HepG2 (cell line): ENCODE results near the gene LSM3.
A peak's percentile ranks its signal among the peaks of the same experiment; 100 is the strongest.

Experiments used
- CBX2 ChIP-seq, 2 experiments: fragments of 200-600 bp in 1 of 2; sonication (generic); formaldehyde crosslinking in 1 of 2; IDR thresholded peaks; 2 replicates each; pipeline versions ENCODE4 v1.7.0 to v1.8.1; 2018 to 2022; ENCODE audit warnings: low read depth in 2 of 2, low read length in 1 of 2, mild to moderate bottlenecking in 1 of 2, missing genetic modification reagents in 1 of 2
- CHCHD3 ChIP-seq: sonication (generic); formaldehyde crosslinking; IDR thresholded peaks from 2 replicates; pipeline ENCODE4 v1.8.0; 2022; ENCODE audit warnings: mild to moderate bottlenecking, missing genetic modification reagents, moderate library complexity
- IRF2 ChIP-seq: IDR thresholded peaks from 2 replicates; pipeline ENCODE4 v1.6.1; 2018; ENCODE audit warnings: missing genetic modification reagents, missing compliant biosample characterization

DNA sequence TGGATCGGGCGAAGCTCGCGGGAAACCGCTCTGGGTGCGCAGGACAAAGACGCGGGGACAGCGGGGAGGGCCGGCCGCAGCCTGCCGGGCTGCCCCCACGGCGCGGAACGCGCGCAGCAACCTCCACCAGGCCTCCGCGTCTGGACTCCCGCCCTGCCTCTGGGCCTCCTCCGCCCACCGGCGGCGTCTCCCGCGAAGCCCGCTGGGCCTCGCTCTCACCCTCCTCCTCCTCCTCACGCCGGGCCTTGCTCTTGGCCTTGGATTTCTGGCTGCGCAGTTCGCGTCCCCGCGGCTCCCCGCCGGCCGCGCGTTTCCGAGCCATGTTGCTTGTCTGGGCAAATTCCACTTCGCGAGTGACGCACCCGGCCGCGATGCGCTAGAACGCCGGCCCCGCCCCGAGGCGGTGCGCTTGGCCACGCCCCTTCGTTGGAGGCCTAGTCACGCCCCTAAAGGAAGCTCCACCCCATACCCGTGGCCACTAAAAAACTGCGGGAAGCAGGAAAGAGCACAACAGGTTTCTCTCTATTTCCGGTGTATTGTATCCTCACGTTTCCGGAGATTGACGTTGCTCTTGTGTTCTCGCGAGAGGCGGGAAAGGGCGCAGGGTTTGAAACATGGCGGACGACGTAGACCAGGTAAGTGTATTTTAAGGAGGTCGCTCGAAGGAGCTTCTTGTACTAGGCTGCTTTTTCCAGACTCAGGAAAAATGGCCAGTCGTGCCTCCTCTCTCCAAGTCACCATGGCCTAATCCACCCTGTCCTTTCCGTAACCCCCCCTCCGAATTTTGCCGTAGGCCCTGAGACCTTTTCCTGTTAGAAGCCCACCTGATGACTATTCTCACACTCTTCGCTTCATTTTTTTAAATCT, at the start of gene LSM3, which contains the start of gene XPC:
- TF ChIP-seq CHCHD3 (no peak), CBX2 (IDR thresholded peaks at IDR 0.05; ENCODE audit: low read depth, low read length) (no peak), CBX2 (CRISPR knock-in tag; IDR thresholded peaks at IDR 0.05; ENCODE audit: low read depth) (no peak), IRF2 (CRISPR knock-in tag) (peak; percentile 67; the same call in 1 of the 2 replicates)
